GM11168 (cell line): ENCODE data around the gene ARHGEF33.

Experiments
- in situ Hi-C: fragments of 300-500 bp; cut with MboI; formaldehyde crosslinking; loops from one replicate; pipeline ENCODE4 v1.12.0; 2022; ENCODE audit warnings: low sequenced_read_pairs; ENCODE audit not compliant: unreplicated experiment

Gene ARHGEF33

DNA sequence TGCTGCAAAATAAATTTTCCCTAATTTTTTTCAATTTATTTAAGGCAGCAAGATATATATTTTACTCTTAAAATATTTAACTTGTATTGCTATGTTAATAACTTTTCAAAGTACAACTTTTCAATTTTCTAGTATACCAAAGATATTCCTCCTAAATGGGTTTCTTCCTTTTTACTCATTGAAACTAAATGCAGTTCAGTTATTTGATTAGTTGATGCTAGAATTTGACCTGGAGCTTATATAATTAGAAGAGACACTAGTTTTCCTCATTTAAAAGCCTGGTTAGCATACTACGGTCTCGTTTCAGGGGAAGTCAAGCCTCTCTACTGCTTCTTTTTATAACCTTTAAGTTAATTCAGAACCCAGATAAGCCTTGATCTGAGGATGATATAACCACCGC is at the start of gene ARHGEF33:
TSS of gene ARHGEF33 (plus strand) at position 301 of the 400 bp plus-strand sequence. CDS start 29,573 bp downstream, outside the sequence.
- in situ Hi-C loops: no loop called here

DNA sequence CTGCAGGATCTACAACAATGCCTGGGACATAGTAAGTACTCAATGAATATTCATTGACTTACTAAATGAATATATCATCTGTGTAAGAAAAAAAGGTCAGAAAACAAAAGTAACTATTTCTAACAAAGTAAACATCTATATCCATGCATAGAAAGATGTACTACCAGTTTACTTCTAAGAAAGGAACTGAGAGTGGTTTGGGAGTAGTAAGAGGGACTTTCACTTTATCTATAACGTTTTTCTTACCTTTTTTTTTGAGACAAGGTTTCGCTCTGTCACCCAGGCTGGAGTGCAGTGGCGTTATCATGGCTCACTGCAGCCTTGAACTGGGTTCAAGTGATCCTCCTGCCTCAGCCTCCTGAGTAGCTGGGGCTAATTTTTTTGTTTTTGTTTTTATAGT is 39.6 kb upstream of the ARHGEF33 start:
- in situ Hi-C loops: no loop called here

DNA sequence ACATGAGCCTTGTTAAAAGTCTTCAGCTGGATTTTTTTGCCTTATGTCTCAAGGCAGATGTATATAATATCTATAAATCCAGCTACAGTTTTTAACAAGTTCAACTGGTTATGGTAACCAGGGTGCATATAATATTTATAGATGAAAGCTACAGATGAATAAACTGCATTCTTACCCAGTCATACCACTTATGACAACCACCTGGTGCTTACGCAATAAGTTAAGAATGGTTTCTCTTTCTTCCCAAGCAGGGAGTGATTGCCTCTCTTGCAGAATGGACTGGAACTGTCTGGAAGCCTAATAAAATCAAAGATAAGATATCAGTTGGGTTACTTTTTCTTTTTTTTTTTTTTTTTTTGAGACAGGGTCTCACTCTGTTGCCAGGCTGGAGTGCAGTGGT is 33.5 kb upstream of the ARHGEF33 start:
- in situ Hi-C loops: no loop called here

DNA sequence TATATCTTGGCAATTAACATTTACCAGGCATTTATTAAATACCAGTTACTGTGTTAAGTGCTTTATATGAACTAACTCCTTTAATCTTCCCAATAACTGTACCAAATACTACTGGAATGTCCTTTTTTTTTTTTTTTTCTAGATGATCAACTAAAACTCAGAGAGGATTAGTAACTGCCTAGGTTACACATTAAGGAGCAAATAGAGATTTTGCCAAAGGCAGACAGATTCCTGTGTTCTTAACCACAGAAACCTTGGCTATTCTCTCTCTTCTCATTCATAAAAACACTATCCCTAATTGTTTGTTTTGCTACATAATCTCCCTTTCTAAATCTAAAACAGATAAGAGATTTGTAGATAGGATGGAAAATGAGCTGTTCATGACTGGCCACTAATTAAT is 27.2 kb upstream of the ARHGEF33 start:
- in situ Hi-C loops: no loop called here

DNA sequence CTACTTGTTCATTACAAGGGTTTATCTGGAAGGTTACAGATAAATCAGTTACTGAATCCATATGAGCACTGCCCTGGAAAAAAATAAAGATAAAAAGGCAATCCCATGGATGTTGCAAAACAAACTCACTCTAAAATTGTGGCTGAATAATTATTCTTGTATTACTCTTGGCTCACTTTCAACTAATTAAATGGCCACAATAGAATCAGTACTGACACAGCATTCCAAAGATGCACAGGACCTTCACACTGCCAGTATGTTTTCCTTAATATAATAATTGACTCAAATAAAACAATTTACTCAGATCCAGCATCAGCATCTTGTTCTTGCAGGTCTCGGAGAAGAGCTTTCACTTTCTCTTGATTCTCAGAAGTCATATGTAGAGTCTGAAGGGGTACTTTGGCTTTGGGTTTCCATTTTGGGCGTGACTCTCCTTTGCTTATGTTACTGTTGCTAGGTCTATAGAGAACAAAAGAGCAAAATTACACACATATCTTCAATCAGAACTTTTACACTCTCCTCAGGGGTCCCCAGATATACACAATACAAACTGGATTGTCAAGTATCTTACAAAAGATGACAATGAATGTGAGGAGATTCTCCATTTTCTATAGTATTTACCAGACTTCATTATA is 26.5 kb upstream of the ARHGEF33 start:
- in situ Hi-C loops: no loop called here

DNA sequence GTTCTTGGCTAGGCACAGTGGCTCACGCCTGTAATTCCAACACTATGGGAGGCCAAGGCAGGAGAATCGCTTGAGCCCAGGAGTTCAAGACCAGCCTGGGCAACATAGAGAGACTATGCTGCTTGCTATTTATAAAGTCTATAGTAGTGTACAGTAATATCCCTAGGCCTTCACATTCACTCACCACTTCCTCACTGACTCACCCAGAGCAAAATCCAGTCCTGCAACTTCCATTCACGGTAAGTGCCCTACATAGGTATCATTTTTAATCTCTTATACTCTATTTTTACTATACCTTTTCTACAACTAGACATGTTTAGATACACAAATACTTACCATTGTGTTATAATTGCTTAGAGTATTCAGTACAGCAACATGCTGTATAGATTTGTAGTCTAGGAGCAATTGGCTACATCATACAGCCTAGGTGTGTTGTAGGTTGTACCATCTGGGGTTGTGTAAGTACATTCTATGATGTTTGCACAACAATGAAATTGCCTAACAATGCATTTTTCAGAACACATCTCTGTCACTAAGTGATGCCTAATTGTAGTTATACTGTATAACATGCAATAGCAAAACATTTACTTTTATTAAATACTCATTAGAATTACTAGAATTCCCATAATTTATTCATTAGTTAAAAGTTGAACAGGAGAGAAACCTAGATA is 22.8 kb upstream of the ARHGEF33 start:
- in situ Hi-C loops: no loop called here

DNA sequence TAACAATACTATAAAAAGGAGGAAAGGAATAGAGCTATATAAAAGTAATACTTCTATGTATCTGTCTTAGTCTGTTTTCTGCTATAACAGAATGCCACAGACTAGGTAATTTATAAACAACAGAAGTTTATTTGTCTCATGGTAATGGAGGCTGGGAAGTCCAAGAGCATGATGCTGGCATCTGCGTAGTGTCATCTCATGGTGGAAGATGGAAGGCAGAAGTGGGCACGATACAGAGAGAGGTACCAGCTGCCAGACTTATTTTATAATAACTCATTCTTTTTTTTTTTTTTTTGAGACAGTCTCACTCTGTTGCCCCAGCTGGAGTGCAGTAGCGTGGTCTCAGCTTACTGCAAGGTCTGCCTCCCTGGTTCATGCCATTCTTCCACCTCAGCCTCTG is 18.2 kb upstream of the ARHGEF33 start:
- in situ Hi-C loops: no loop called here

DNA sequence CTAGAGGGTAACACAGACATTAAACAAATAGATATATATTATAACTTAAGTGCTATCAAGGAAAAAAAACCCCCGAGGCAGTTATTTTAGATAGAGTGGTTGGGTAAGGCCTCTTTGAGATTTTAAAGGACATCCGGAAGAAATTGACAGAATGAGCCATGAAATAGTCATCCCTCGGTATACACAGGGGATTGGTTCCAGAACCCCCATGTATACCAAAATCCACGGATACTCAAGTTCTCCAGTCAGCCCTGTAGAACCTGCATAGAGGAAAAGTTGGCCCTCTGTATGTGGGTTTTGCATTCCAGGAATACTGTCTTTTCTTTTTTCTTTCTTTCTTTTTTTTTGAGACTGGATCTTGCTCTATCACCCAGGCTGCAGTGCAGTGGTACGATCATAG is 15.9 kb upstream of the ARHGEF33 start:
- in situ Hi-C loops: no loop called here

DNA sequence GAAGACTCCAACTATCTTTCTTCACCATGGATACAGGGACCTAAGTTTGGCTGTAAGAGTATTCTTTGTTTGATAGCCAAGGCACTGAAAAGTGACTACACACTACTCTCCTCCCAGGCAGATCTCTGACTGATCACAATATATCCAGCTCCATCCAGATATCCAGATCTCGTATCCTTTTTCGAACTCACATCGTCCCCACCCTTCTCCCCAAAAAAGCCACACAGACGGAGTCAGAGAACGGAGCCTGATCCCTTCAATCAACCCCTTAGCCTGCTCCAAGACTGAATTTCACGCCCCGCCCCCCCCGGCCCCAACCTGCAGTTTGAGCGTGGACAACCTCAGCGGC is 14.5 kb upstream of the ARHGEF33 start:
- in situ Hi-C loops: no loop called here

DNA sequence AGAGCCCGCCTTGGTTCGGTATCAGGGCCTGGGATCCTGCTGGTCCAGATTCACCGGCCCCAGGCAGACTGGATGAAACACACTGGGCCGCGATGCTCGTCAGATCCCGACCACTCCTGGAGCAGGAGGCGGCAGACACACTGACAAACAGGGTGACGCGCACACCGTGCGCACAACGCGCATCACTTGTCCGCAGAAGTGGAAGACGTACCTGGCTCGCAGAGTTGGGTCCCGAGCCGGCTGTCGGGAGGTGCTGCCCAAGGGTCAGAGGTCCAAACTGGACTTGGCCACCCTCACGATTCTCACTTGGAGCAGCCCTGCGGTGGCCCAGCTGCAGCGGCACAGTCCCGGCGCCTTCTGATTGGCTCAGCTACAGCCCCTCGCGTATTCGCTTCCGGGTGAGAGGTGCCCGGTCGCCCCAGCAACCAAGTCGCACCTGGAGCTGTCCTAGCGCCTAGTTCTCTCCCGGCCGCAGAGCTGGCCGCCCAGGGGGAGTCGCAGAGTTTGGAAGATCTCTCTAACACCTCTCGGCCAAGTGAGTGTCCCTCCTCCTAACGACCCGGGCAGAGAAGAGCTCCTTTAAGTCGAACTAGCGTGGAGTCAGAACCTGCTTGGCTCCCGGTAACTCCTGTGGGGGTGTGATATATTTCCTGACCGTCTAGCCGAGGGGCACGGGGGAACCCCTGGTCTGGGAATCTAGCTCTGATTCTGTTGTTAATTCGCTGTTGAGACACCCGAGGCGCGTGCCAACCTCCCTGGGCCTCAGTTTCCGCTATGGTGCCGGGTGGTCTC is 13.9 kb upstream of the ARHGEF33 start, which contains the start of the genes DHX57 and MORN2:
TSS of gene DHX57 (minus strand) at position 359 of the 792 bp plus-strand sequence. CDS start 7,529 bp downstream, outside the sequence.
TSS of gene MORN2 (plus strand) at position 401 of the 792 bp plus-strand sequence.
- in situ Hi-C loops: no loop called here

DNA sequence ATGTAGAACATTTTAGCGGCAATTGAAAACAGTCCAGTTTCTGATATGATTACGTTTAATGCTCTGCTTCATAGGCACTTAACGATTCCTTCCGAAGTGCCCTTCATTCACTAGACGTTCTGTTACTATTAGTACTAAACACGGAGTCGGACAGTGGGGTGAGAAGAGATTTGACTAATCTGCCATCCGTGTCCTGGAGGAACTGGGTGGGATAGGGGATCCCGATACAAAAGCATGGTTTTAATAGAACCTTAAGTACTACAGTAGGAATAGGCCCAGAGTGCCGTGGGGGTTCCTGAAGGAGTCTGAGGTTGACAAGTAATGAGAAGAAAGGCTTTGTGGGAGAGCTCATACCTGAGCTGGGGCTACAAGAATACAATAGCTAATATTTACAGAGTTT is 13.3 kb upstream of the ARHGEF33 start:
- in situ Hi-C loops: no loop called here

DNA sequence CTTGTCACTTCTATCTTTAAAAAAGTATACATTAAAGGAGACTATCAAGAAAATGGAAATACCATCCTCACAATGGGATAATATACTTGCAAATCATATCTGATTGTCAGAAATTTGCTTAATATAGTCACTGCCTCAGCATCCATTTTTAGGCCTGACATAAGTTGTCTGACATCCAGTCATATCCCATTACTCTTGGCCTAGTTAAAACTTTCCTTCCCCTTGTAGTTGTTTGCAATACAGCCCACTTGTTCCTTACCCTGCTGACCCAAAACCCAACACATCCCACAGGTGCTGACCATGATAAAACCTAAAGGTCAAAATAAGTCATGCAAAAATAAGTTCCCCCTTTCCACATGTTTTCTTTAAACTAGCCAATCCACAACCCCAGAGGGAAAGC is 3.6 kb upstream of the ARHGEF33 start:
- in situ Hi-C loops: no loop called here

DNA sequence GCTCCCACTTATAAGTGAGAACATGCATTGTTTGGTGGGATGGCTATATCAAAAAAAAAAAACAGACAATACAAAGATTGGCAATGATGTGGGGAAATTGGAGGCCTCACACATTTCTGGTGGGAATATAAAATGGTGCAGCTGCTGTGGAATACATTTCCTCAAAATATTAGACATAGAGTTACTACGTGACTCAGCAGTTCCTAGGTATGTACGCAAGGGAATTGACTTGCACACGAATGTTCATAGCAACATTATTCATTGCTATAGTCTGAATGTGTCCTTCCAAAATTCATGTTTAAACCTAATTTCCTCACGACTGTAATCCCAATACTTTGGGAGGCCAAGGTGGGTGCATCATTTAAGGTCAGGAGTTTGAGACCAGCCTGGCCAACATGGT is 2.3 kb upstream of the ARHGEF33 start:
- in situ Hi-C loops: no loop called here

DNA sequence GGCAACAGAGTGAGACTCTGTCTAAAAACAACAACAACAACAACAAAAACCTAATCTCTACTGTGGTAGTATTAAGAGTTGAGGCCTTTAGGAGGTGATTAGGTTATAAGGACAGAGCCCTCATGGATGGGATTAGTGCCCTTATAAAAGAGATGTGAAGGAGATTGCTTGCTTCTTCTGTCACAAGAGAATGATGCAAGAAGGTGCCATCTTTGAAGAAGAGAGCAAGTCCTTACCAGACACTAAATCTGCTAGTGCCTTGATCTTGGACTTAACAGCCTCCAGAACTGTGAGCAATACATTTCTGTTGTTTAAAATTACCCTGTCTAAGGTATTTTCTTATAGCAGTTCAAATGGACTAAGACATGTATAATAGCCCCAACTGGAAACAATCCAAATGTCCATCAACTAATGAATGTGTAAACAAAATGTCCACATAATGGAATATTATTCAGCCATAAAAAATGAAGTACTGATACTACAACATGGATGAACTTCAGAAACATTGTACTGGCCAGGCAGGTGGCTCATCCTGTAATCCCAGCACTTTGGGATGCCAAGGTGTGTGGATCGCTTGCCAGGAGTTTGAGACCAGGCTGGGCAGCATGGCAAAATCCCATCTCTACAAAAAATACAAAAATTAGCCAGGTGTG is 1.6 kb upstream of the ARHGEF33 start:
- in situ Hi-C loops: no loop called here

DNA sequence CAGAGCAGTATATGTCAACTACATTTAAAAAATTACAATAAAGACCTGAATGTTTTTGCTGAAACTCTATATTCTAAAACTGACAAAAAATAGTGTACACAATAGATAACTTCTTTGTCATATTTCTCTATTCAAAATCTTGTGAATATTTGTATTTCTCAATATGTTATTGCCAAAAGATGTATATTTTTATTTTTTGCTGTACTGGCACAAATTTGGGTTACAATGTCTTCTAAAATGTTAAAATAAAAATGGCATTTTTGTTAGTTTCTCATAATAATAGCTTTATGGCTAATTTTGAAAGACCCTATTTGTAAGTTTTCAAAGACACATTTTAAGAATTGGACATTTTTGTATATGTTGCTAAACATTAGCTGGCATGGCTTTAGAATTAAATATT is 630 bp upstream of the ARHGEF33 start:
- in situ Hi-C loops: no loop called here

DNA sequence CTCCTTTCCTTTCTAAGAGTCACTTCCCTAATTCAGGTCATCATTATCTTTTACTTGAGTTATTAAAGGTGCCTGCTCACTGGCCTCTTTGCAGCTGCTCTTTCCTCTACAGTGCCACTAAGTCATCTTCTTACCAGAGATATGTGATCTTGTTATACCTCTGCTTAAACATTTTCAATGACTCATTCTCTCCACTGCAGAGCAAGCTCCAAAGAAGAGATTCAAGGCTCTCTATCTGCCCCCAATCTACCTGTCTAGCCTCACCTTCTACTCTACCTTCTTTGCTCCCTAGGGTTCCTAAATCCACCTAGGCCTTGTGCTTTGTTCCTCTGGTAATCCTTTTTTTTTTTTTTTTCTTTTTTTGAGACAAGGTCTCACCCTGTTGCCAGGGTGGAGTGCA is 3.1 kb downstream of the ARHGEF33 start:
- in situ Hi-C loops: no loop called here

DNA sequence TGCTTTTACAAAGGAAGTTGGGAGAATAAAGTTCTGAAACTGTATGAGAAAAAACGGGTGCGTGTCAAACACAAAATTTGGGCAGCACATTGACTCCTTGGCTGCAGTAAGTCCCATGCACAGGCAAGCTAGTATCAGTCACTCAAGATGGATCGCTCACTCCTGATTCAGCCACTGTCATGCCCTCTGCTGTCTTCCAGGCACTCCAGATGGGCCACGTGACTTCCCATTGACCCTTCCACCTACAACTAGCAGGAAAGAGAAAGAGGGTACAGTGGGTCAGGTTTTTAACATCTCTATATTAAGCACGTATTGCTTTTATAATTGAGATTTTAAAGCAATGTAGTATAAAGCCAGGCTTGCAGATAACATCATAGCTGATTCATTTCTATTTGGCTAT is 8.6 kb downstream of the ARHGEF33 start:
- in situ Hi-C loops: no loop called here

DNA sequence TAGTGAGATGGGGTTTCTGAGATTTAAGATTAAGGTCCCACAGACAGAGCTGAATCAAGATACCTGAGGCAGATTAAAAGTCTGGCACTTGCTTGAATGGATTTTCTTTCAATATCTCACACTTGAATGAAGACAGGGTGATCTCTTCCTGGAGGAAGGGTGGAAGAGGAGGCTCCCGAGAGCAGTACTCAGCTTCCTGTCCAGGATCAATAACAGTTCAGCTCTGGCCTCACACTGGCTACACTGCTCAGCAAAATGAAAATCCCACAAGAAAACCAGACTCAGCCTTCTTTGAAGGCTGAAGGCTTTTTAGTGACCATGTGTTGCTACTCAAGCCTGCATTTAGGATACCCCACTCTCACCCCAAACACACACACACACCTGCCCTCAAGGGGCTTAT is 11.1 kb downstream of the ARHGEF33 start:
- in situ Hi-C loops: no loop called here

DNA sequence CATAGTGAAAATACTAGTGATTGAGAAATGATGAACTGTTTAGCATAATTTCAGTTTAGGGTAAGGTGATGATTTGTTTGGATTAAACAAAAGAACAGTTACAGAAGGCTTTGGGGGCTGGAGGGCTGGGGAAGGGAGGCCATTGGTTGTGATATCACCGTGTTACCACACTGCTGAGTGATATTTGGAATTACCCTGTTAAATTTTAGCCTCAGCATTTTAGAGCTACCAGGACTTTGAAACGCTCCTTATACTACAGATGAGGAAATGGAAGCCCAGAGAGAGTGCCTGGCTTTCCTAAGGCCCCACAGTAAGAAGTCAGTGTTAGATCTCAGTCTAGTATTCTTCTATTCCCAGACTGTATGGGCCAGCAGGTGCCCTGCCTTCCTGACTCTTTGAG is 15.6 kb downstream of the ARHGEF33 start:
- in situ Hi-C loops: no loop called here

DNA sequence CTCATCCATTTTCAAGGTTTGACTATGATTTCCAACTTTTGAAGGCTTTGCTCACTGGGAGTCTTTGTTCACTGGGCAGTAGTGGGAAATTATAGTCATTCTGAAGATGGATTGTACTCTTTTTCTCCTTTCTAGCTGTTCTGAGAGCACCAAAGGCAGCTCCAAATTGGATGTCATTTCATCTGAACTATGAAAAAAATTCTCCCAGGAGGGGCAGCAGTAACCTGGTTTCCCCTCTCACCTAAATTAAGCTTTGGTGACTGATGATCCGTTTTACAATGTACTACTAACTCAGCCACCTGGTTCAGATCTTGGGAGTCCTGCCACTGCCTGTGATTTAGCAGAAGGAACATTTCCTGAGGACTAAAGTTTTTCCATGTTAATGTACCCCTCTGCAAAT is 17.6 kb downstream of the ARHGEF33 start:
- in situ Hi-C loops: no loop called here
